CD4-positive, alpha-beta T cell (primary cell): ENCODE measurements around the gene DEPP1. TPM values are rescaled to one million over a fixed set of nuclear protein-coding genes. Genes with fewer than 3 reads are reported as not detected.

Experiments
- ATAC-seq: fragments of 200-7000 bp; cut with Tn5 transposase; one replicate; pipeline ENCODE4 v1.10.0; 2022; ENCODE audit warnings: mild to moderate bottlenecking; ENCODE audit not compliant: poor library complexity
- CTCF ChIA-PET: fragments of 350-600 bp; sonication (Branson Sonifier 250); formaldehyde crosslinking; loops from one replicate; lab custom pipeline; 2021; ENCODE audit warnings: antibody characterized with exemption, inconsistent platforms; lab: Charles Lee
- POLR2A ChIA-PET: fragments of 350-600 bp; sonication (Branson Sonifier 250); formaldehyde crosslinking; loops from one replicate; lab custom pipeline; 2021; ENCODE audit warnings: antibody characterized with exemption, inconsistent platforms; lab: Charles Lee
- DNase-seq, 14 experiments: peaks; one replicate each; pipeline ENCODE4 v3.0.0-alpha.2; 2013 to 2020; ENCODE audit warnings: mixed read lengths in 2 of 14
- H3K27ac ChIP-seq, 2 donors: one replicate each; pipeline versions ENCODE4 v1.5.1 to v1.7.0; 2013; ENCODE audit warnings: low read length in 2 of 2, low read depth in 1 of 2, mild to moderate bottlenecking in 1 of 2
- H3K27me3 ChIP-seq, 2 experiments: 1 replicate in 1 of 2; 2 replicates in 1 of 2; pipeline versions ENCODE4 v1.6.1 to v1.7.0; 2013; ENCODE audit warnings: low read length in 2 of 2, control low read depth in 1 of 2, mild to moderate bottlenecking in 1 of 2, moderate library complexity in 1 of 2; ENCODE audit not compliant: insufficient read depth in 2 of 2, control insufficient read depth in 1 of 2
- H3K36me3 ChIP-seq: one replicate; pipeline ENCODE4 v1.6.1; 2013; ENCODE audit warnings: low read length, control low read depth; ENCODE audit not compliant: insufficient read depth
- H3K4me1 ChIP-seq: one replicate; pipeline ENCODE4 v1.6.1; 2013; ENCODE audit warnings: low read length, control low read depth; ENCODE audit not compliant: insufficient read depth
- H3K4me3 ChIP-seq: one replicate; pipeline ENCODE4 v1.5.1; 2013; ENCODE audit warnings: mild to moderate bottlenecking, low read length, moderate library complexity
- H3K9me3 ChIP-seq, 2 experiments: 1 replicate in 1 of 2; 2 replicates in 1 of 2; pipeline versions ENCODE4 v1.6.1 to v1.7.0; 2013; ENCODE audit warnings: low read length in 2 of 2, mild to moderate bottlenecking in 2 of 2, control low read depth in 1 of 2, moderate library complexity in 1 of 2; ENCODE audit not compliant: control insufficient read depth in 1 of 2, insufficient read depth in 1 of 2
- H3K27ac Mint-ChIP-seq: one replicate; pipeline ENCODE4 v1.8.0; 2020; ENCODE audit warnings: mixed read lengths
- H3K27me3 Mint-ChIP-seq: one replicate; pipeline ENCODE4 v1.8.0; 2021; ENCODE audit warnings: mixed read lengths
- H3K36me3 Mint-ChIP-seq: one replicate; pipeline ENCODE4 v1.8.0; 2021; ENCODE audit warnings: low read depth, mixed read lengths
- H3K4me1 Mint-ChIP-seq: one replicate; pipeline ENCODE4 v1.8.0; 2021; ENCODE audit warnings: low read depth, mixed read lengths
- H3K4me3 Mint-ChIP-seq: one replicate; pipeline ENCODE4 v1.8.0; 2020; ENCODE audit warnings: mild to moderate bottlenecking, mixed read lengths
- H3K9me3 Mint-ChIP-seq: one replicate; pipeline ENCODE4 v1.8.0; 2020; ENCODE audit warnings: mixed read lengths
- intact Hi-C, 2 experiments: fragments of 100-400 bp; cut with DNase I in 1 of 2; cut with micrococcal nuclease in 1 of 2; formaldehyde crosslinking; loops; one replicate each; pipeline versions ENCODE4 v1.15.1 to v1.9.0; 2023 to 2025; cut with DNase I, micrococcal nuclease
- total RNA-seq, 174 experiments: library from RNA in 2 of 174; stranded (reverse) in 2 of 174; gene quantifications; one replicate each; pipeline ENCODE4 v1.2.3 and lab custom pipeline; 2021 to 2026
- TF ChIP-seq, protein P1 (sequence below): fragments of 200-600 bp; IDR thresholded peaks from one replicate; pipeline ENCODE4 v1.8.0; 2022; ENCODE audit warnings: antibody characterized with exemption, mild to moderate bottlenecking

DEPP1 gene
- total RNA-seq, 2 experiments from 2014 or later: not detected

DNA sequence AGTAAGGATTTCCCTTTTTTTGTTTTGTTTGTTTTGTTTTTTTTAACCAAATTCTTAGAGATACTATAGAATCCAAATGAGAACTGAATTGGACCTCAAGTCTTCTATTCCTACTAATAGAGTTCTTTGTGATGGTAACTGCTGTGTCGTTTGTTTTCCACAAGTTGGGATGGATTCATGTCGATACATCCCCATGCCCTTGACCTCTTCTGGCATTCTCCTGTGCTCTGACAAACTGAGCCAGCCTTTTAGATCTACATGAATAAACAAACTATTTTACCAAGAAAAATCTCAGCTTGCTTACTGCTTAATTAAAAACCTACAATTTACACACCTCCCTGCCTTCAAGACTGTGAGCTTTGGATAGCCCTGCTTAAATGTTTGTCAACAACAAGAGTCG, 26.1 kb upstream of the DEPP1 start:
- Mint-ChIP-seq H3K27me3 (no peaks in the 10 kb centered on the region), H3K9me3 (peaks cover 2% of the 10 kb centered on the region), H3K27ac (no peak overlapping the region), H3K4me3 (no peak overlapping the region), H3K36me3 (peaks cover 50% of the 10 kb centered on the region), H3K4me1 (peaks cover 31% of the 10 kb centered on the region)
- no peaks in the 10 kb centered on the region for H3K27me3 ChIP-seq
- ATAC-seq (no peak), DNase-seq (no peak)
- TF ChIP-seq, protein P1, sequence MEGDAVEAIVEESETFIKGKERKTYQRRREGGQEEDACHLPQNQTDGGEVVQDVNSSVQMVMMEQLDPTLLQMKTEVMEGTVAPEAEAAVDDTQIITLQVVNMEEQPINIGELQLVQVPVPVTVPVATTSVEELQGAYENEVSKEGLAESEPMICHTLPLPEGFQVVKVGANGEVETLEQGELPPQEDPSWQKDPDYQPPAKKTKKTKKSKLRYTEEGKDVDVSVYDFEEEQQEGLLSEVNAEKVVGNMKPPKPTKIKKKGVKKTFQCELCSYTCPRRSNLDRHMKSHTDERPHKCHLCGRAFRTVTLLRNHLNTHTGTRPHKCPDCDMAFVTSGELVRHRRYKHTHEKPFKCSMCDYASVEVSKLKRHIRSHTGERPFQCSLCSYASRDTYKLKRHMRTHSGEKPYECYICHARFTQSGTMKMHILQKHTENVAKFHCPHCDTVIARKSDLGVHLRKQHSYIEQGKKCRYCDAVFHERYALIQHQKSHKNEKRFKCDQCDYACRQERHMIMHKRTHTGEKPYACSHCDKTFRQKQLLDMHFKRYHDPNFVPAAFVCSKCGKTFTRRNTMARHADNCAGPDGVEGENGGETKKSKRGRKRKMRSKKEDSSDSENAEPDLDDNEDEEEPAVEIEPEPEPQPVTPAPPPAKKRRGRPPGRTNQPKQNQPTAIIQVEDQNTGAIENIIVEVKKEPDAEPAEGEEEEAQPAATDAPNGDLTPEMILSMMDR: no peak
- intact Hi-C loops: loop anchor here in 1 of 2 experiments (10.0 kb wide), 1 partner anchor 230 kb away; no protein-coding TSS in a partner anchor
- H3K4me3 ChIP-seq: no peak overlapping the region
- no peak overlapping the region for H3K27ac ChIP-seq
- peaks cover 3 to 19% of the 10 kb centered on the region in 2 experiments for H3K9me3 ChIP-seq
- ChIA-PET POLR2A (no interaction called here), CTCF (no interaction called here)
- H3K36me3 ChIP-seq: peaks cover 19% of the 10 kb centered on the region
- peaks cover 12% of the 10 kb centered on the region for H3K4me1 ChIP-seq

- CTCF ChIA-PET: no interaction called here
- H3K27ac Mint-ChIP-seq: no peak overlapping the region
- Histone ChIP-seq H3K36me3 (peaks cover 19% of the 10 kb centered on the region), H3K27me3 (no peaks in the 10 kb centered on the region), H3K27ac (no peak overlapping the region), H3K9me3 (peaks cover 3 to 19% of the 10 kb centered on the region in 2 experiments), H3K4me1 (peaks cover 12% of the 10 kb centered on the region), H3K4me3 (no peak overlapping the region)
- intact Hi-C loops: loop anchor here in 1 of 2 experiments (10.0 kb wide), 1 partner anchor 231 kb away; no protein-coding TSS in a partner anchor
- ATAC-seq (no peak), DNase-seq (no peak)
- H3K9me3 Mint-ChIP-seq: peaks cover 2% of the 10 kb centered on the region
- TF ChIP-seq, protein P1: no peak
- H3K27me3 Mint-ChIP-seq: no peaks in the 10 kb centered on the region
- peaks cover 50% of the 10 kb centered on the region for H3K36me3 Mint-ChIP-seq
- POLR2A ChIA-PET: no interaction called here
- H3K4me3 Mint-ChIP-seq: no peak overlapping the region
- peaks cover 32% of the 10 kb centered on the region for H3K4me1 Mint-ChIP-seq
Measured at GRCh38 chr10:45003432-45004000, 24.9 kb upstream of the DEPP1 start.

- CTCF ChIA-PET: no interaction called here
- POLR2A ChIA-PET: interaction anchor here (1.0 to 1.2 kb wide), 3 partner anchors 33 to 123 kb away, joined by 3 to 6 read pairs (median 4); partner anchors contain the start of gene RASSF4
- ATAC-seq (peak; percentile 65), DNase-seq (peak in 13 of 14 experiments; percentile 20 to 67 (median 36))
- Histone ChIP-seq H3K4me3 (peak overlapping the region; percentile 73), H3K27me3 (no peaks in the 10 kb centered on the region), H3K36me3 (peaks cover 19% of the 10 kb centered on the region), H3K9me3 (peaks cover 3 to 19% of the 10 kb centered on the region in 2 experiments), H3K4me1 (peaks cover 13% of the 10 kb centered on the region), H3K27ac (peak overlapping the region in 1 of 2 donors; percentile 33)
- Mint-ChIP-seq H3K36me3 (peaks cover 50% of the 10 kb centered on the region), H3K4me3 (peak overlapping the region; percentile 90), H3K27ac (peak overlapping the region; percentile 91), H3K9me3 (peaks cover 2% of the 10 kb centered on the region), H3K4me1 (peaks cover 32% of the 10 kb centered on the region), H3K27me3 (no peaks in the 10 kb centered on the region)
- TF ChIP-seq, protein P1: peak; percentile 8
- intact Hi-C loops: loop anchor here in 1 of 2 experiments (10.0 kb wide), 1 partner anchor 233 kb away; no protein-coding TSS in a partner anchor
Measured at GRCh38 chr10:45001381-45002148, 23.0 kb upstream of the DEPP1 start.
